MM.1S (cell line): Measurements from ENCODE around the gene PLCXD1.

ENCODE experiments used
- DNase-seq: peaks from one replicate; pipeline ENCODE4 v3.0.0-alpha.2; 2015
- H2AFZ ChIP-seq: fragments of 300-600 bp; sonication (generic); 2 replicates; pipeline ENCODE4 v1.6.0; 2016; ENCODE audit warnings: antibody characterized with exemption, low read length
- H3F3A ChIP-seq: fragments of 300-600 bp; sonication (generic); 2 replicates; pipeline ENCODE4 v1.6.1; 2016; ENCODE audit warnings: mild to moderate bottlenecking, antibody characterized with exemption, low read length, moderate library complexity, mixed read lengths; ENCODE audit not compliant: insufficient read depth
- H3K27ac ChIP-seq: fragments of 300-600 bp; sonication (generic); 2 replicates; pipeline ENCODE4 v1.5.1; 2016; ENCODE audit warnings: mild to moderate bottlenecking, low read length
- H3K27me3 ChIP-seq: fragments of 300-600 bp; sonication (generic); replicated peaks from 2 replicates; pipeline ENCODE4 v1.6.0; 2016; ENCODE audit warnings: low read length; ENCODE audit not compliant: insufficient read depth
- H3K36me3 ChIP-seq: fragments of 300-600 bp; sonication (generic); replicated peaks from 2 replicates; pipeline ENCODE4 v1.6.1; 2016; ENCODE audit warnings: mild to moderate bottlenecking, low read length, mixed read lengths; ENCODE audit not compliant: insufficient read depth
- H3K4me1 ChIP-seq: fragments of 300-600 bp; sonication (generic); 2 replicates; pipeline ENCODE4 v1.6.1; 2016; ENCODE audit warnings: low read length, mixed read lengths
- H3K4me2 ChIP-seq: fragments of 300-600 bp; sonication (generic); 2 replicates; pipeline ENCODE4 v1.6.0; 2016; ENCODE audit warnings: low read depth, low read length
- H3K4me3 ChIP-seq: fragments of 300-600 bp; sonication (generic); 2 replicates; pipeline ENCODE4 v1.5.1; 2016; ENCODE audit warnings: low read length, mixed read lengths
- H3K79me2 ChIP-seq: fragments of 300-600 bp; sonication (generic); 2 replicates; pipeline ENCODE4 v1.6.1; 2016; ENCODE audit warnings: mixed run types, low read length, mixed read lengths
- H3K9ac ChIP-seq: fragments of 300-600 bp; sonication (generic); 2 replicates; pipeline ENCODE4 v1.6.1; 2016; ENCODE audit warnings: low read length, mixed read lengths
- H3K9me2 ChIP-seq: fragments of 300-600 bp; sonication (generic); replicated peaks from 2 replicates; pipeline ENCODE4 v1.6.1; 2016; ENCODE audit warnings: mild to moderate bottlenecking, low read length, mixed read lengths; ENCODE audit not compliant: insufficient read depth
- H3K9me3 ChIP-seq: fragments of 300-600 bp; sonication (generic); replicated peaks from 2 replicates; pipeline ENCODE4 v1.6.1; 2016; ENCODE audit warnings: mild to moderate bottlenecking, low read length, mixed read lengths; ENCODE audit not compliant: insufficient read depth
- H4K20me1 ChIP-seq: fragments of 300-600 bp; sonication (generic); 2 replicates; pipeline ENCODE4 v1.6.1; 2016; ENCODE audit warnings: mild to moderate bottlenecking, low read length, moderate library complexity, mixed read lengths; ENCODE audit not compliant: insufficient read depth
- CTCF ChIP-seq: fragments of 300-600 bp; sonication (generic); IDR thresholded peaks from 2 replicates; pipeline ENCODE4 v1.5.1; 2016; ENCODE audit warnings: antibody characterized with exemption, low read length, mixed read lengths
- EZH2 ChIP-seq: fragments of 300-600 bp; sonication (generic); optimal IDR thresholded peaks from 2 replicates; pipeline ENCODE3; 2017; ENCODE audit warnings: low read depth, mild to moderate bottlenecking, antibody characterized with exemption, low read length, mixed read lengths
- EZH2phosphoT487 ChIP-seq: fragments of 300-600 bp; sonication (generic); IDR thresholded peaks from 2 replicates; pipeline ENCODE4 v1.6.1; 2018; ENCODE audit warnings: antibody characterized with exemption, low read length

PLCXD1 gene

GRCh38 chrX:314049-314448, 32.9 kb downstream of the PLCXD1 start:
- H3K36me3 ChIP-seq, result no peaks in the 10 kb centered on the region
- TF ChIP-seq CTCF, result no peak
- no peak for TF ChIP-seq EZH2
- TF ChIP-seq EZH2phosphoT487, result no peak
- no peak overlapping the region for H2AFZ ChIP-seq
- no peaks in the 10 kb centered on the region for H4K20me1 ChIP-seq
- no peaks in the 10 kb centered on the region for H3K27me3 ChIP-seq
- no peak for DNase-seq
- no peak overlapping the region for H3K4me3 ChIP-seq
- H3K4me2 ChIP-seq, result no peak overlapping the region
- H3K9ac ChIP-seq, result no peak overlapping the region
- no peaks in the 10 kb centered on the region for H3K9me3 ChIP-seq
- no peak overlapping the region for H3K27ac ChIP-seq
- no peaks in the 10 kb centered on the region for H3K4me1 ChIP-seq
- H3F3A ChIP-seq, result no peaks in the 10 kb centered on the region
- no peaks in the 10 kb centered on the region for H3K9me2 ChIP-seq
- 0 out of 2 replicates have a peak, but pooled peaks cover 3% of the 10 kb centered on the region for H3K79me2 ChIP-seq

GRCh38 chrX:314781-315595, 33.8 kb downstream of the PLCXD1 start:
- Histone ChIP-seq H3K9me2 (no peaks in the 10 kb centered on the region), H3K27me3 (no peaks in the 10 kb centered on the region), H3K4me2 (no peak overlapping the region), H3K9ac (no peak overlapping the region), H3K4me1 (no peaks in the 10 kb centered on the region), H3K27ac (no peak overlapping the region), H3K36me3 (no peaks in the 10 kb centered on the region), H3K9me3 (no peaks in the 10 kb centered on the region), H3K79me2 (peaks cover 9% of the 10 kb centered on the region), H2AFZ (no peak overlapping the region), H4K20me1 (no peaks in the 10 kb centered on the region), H3K4me3 (no peak overlapping the region), H3F3A (no peaks in the 10 kb centered on the region)
- no peak for DNase-seq
- TF ChIP-seq EZH2phosphoT487 (no peak), CTCF (no peak), EZH2 (no peak)

GRCh38 chrX:316351-317325, 35.5 kb downstream of the PLCXD1 start:
- H2AFZ ChIP-seq, result no peak overlapping the region
- H3F3A ChIP-seq, result no peaks in the 10 kb centered on the region
- TF ChIP-seq EZH2, result no peak
- TF ChIP-seq CTCF, result no peak
- no peak for TF ChIP-seq EZH2phosphoT487
- no peak for DNase-seq
- H3K4me3 ChIP-seq, result no peak overlapping the region
- H3K9me3 ChIP-seq, result no peaks in the 10 kb centered on the region
- no peaks in the 10 kb centered on the region for H4K20me1 ChIP-seq
- H3K27me3 ChIP-seq, result no peaks in the 10 kb centered on the region
- no peak overlapping the region for H3K9ac ChIP-seq
- H3K79me2 ChIP-seq, result peaks cover 9% of the 10 kb centered on the region
- H3K4me1 ChIP-seq, result no peaks in the 10 kb centered on the region
- H3K9me2 ChIP-seq, result no peaks in the 10 kb centered on the region
- no peak overlapping the region for H3K27ac ChIP-seq
- H3K36me3 ChIP-seq, result no peaks in the 10 kb centered on the region
- no peak overlapping the region for H3K4me2 ChIP-seq
